GM10266 (cell line): ENCODE measurements around the gene CHFR.

Experiments used
- DNase-seq: peaks from one replicate; pipeline ENCODE4 v3.0.0; 2012; ENCODE audit errors: extremely low spot score
- CTCF ChIP-seq: IDR thresholded peaks from 2 replicates; pipeline ENCODE4 v1.5.1; 2012; ENCODE audit warnings: mild to moderate bottlenecking, low read depth; ENCODE audit not compliant: control insufficient read depth, insufficient read depth; ENCODE audit errors: missing control alignments

Gene CHFR

GRCh38 chr12:132788375-132789098 lies 98.9 kb downstream of the CHFR start:
- TF ChIP-seq CTCF: no peak
- no peak for DNase-seq

DNA sequence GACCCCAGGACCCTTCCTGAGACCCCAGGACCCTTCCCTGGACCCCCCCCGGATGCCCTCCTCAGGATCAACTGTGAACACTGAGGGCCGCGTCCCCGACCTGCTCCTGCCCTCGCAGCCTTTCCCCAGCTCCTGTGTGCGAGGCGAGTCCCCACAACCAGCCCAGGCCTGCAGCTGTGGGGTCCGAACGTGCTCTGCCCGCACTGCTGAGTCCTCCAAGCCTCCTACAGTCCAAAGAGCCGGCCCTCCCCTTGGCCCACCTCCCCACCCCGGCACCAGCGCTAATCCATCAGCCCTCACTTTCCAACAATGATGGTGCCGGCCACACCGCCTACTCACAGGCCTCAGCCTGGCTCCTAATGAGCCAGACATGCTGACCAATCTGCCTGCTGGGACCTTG lies 99.5 kb downstream of the CHFR start:
- TF ChIP-seq CTCF: no peak
- DNase-seq: no peak

DNA sequence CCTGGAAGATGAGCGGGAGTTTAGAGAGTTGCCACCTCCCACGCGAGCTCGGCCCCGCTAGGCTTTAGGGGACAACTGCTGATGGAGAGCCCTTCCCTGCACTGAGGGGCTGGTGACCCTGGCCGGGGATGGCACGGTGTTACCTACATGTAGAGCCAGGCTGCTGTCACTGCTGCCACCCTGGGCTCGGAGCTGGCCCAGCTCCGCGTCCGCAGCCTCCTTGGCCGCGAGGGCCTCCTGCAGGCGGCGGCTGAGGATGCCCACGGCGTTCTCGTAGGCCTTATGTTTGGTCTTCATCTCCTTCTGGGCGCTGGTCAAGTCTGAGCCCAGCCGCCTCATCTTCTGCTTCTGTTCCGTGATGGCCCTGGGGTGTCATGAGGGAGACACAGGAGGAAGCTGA lies 101.2 kb downstream of the CHFR start:
- TF ChIP-seq CTCF: no peak
- no peak for DNase-seq

DNA sequence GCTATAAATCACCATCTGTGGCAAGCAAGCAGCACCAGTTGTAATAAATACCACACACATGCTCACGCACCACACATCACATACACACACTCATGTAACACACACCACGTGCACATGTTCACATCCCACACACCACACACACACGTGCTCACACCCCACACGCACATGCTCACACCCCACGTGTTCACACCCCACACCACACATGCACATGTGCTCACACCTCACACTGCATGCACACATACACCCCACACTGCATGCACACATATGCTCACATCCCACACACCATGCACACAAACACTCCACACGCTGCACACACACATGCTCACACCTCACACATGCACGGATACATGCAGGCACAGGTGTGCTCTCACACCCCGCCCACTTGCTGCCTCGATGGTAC lies 102.8 kb downstream of the CHFR start:
- TF ChIP-seq CTCF: no peak
- no peak for DNase-seq

DNA sequence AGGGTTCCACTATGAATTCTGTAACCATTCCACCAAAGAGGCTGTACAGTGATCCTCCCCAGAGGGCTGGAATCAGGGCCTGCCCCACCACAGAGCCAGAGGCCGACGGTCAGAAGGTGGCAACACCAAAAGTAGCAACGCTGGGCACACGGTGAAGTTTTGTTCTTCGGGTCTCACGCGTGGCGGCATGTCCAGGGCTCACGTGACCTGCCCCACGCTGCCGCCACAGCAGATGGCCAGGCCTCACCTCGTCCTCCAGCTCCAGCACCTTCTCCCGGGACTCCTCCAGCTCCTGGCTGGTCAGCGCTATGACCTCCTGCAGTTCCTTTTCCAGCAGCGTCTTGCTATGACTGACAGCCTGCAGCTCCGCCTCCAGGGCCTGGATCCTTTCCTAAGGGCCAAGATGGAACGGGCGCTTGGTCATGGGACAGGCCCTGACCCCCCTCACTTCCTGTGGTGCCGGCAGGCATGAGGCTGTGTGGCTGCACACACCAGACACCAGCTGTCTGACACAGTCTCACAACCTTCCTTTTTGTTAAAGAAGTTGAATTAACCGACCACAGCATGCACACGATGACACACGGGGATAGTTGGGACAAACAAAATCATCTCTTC lies 103.4 kb downstream of the CHFR start:
- TF ChIP-seq CTCF: no peak

More for the DNA sequence above, 103.4 kb downstream of the CHFR start:
- no peak for DNase-seq
